ENCODE results near the gene SLC45A1. TPM values are rescaled to one million over a fixed set of nuclear protein-coding genes. Genes with fewer than 3 reads are reported as not detected.

Gene SLC45A1
- total and polyA plus RNA-seq, 2 of the 4 experiments (the other 2 are of a cell fraction), result 0.72 to 3.9 TPM

GRCh38 chr1:8276173-8276914 lies 41.6 kb upstream of the SLC45A1 start:
- intact Hi-C loops (cut with micrococcal nuclease) (no loop called here), in situ Hi-C loops (cut with MboI; ENCODE audit: low sequenced_read_pairs) (no loop called here), dilution Hi-C loops (cut with HindIII; ENCODE audit: low sequenced_read_pairs, unreplicated experiment) (no loop called here)
- BruUV-seq (replicated peaks), result no TSS peak
- no peak overlapping the region; the same call in 1 of the 2 replicates for H2AK5ac ChIP-seq (ENCODE audit: low read depth, low read length)
- no peak overlapping the region for H2BK20ac ChIP-seq (ENCODE audit: low read depth, low read length)
- no peak overlapping the region for H4K5ac ChIP-seq (ENCODE audit: low read depth, low read length)
- ChIA-PET CTCF (no interaction called here), POLR2A (ENCODE audit: unreplicated experiment) (no interaction called here)
- peak overlapping the region; percentile 41 for H2AFZ ChIP-seq (replicated peaks; ENCODE audit: low read length, poor library complexity)
- ATAC-seq (ENCODE audit: low read depth), result no peak
- no peak overlapping the region for H3K4me3 ChIP-seq (ENCODE audit: insufficient read depth, low read depth, low read length)
- H3K4me2 ChIP-seq (ENCODE audit: low read depth, low read length), result no peak overlapping the region
- H2BK15ac ChIP-seq (ENCODE audit: low read depth, low read length), result no peak overlapping the region
- peak overlapping the region; percentile 90 for H2BK5ac ChIP-seq (ENCODE audit: low read depth, low read length, poor library complexity, severe bottlenecking)
- H4K20me1 ChIP-seq (ENCODE audit: insufficient read depth, low read length), result no peaks in the 10 kb centered on the region
- H3K14ac ChIP-seq (replicated peaks; ENCODE audit: low read depth, low read length), result no peak overlapping the region; the same call in 1 of the 2 replicates
- H3K4me1 ChIP-seq (ENCODE audit: control insufficient read depth, insufficient read depth, low read length), result no peaks in the 10 kb centered on the region
- H3K4ac ChIP-seq (ENCODE audit: low read depth, low read length), result no peak overlapping the region
- no peak overlapping the region for H3K56ac ChIP-seq (ENCODE audit: extremely low read depth, insufficient read depth, low read length)
- no peak for TF ChIP-seq SMC3 (IDR thresholded peaks at IDR 0.05; ENCODE audit: low read depth, low read length)
- no peaks in the 10 kb centered on the region for H3K36me3 ChIP-seq (ENCODE audit: control insufficient read depth, insufficient read depth, low read length)
- H3K9me3 ChIP-seq (ENCODE audit: control insufficient read depth, insufficient read depth, low read length), result no peaks in the 10 kb centered on the region
- no peak for DNase-seq
- H3K9ac ChIP-seq (ENCODE audit: low read depth, low read length), result no peak overlapping the region
- no peaks in the 10 kb centered on the region; the same call in 1 of the 2 replicates for H3K27me3 ChIP-seq (ENCODE audit: control insufficient read depth, insufficient read depth, low read length)
- 79% methylated on average over 6 of the region's 21 CpGs; no CpG with 5 or more reads in 1 of the 2 experiments for WGBS, 2 experiments (ENCODE audit: extremely low coverage in 2 of 2, insufficient read length in 1 of 2)
- H3K9me1 ChIP-seq (ENCODE audit: insufficient read depth, low read length), result peaks cover 4% of the 10 kb centered on the region
- no peak overlapping the region for H3K27ac ChIP-seq (ENCODE audit: insufficient read depth, low read length)
- H4K91ac ChIP-seq (ENCODE audit: insufficient read depth, low read depth, low read length), result no peak overlapping the region
- H2BK120ac ChIP-seq (ENCODE audit: low read depth, low read length), result no peak overlapping the region
- no peak overlapping the region for H3K23ac ChIP-seq (ENCODE audit: low read depth, low read length)
- H2AK9ac ChIP-seq (replicated peaks; ENCODE audit: low read depth, low read length, poor library complexity), result no peak overlapping the region
- H4K8ac ChIP-seq (ENCODE audit: low read depth in 2 of 2, low read length in 2 of 2), result no peak overlapping the region
- no peak overlapping the region for H3K18ac ChIP-seq (ENCODE audit: low read depth, low read length)
- H3K79me1 ChIP-seq (ENCODE audit: low read depth in 1 of 2, low read length in 2 of 2), result no peaks in the 10 kb centered on the region; a peak in 1 of 4 replicates

Data from IMR-90 (cell line).